NOMO-1 treated with DMSO at 0.1 percent for 48 hours (cell line): Measurements from ENCODE around the gene ESYT2.

Experiments used
- DNase-seq: peaks from one replicate; lab custom pipeline; 2025; ENCODE audit not compliant: unreplicated experiment; lab: John Stamatoyannopoulos, UW

ESYT2 gene

DNA sequence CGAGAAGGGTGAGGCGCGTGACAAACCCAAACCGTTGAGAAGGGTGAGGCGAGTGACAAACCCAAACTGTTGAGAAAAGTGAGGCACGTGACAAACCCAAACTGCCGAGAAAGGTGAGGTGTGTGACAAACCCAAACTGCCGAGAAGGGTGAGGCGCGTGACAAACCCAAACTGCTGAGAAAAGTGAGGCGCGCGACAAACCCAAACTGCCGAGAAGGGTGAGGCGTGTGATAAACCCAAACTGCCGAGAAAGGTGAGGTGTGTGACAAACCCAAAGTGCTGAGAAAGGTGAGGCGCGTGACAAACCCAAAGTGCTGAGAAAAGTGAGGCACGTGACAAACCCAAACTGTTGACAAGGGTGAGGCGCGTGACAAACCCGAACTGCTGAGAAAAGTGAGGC is 25.0 kb downstream of the ESYT2 start:
- DNase-seq, result no peak

DNA sequence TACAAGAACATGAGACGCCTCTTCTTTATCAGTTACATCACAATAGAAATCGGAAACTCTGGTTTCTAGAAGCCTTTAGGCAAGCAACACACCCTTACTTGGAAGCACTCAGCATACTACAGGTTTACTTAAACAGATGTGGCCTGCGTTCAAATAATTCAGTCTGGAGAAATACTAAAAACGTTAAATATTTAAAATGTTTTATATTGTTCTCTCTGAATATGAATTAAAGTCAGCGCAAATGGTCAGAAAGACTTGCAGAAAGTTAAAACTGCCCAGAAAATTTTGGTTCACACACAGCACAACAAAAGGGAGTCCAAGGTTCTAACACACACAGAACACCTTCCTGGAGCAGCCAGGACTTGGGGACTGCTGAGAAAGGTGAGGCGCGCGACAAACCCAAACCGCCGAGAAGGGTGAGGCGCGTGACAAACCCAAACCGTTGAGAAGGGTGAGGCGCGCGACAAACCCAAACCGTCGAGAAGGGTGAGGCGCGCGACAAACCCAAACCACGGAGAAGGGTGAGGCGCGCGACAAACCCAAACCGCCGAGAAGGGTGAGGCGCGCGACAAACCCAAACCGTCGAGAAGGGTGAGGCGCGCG is 25.8 kb downstream of the ESYT2 start:
- no peak for DNase-seq

DNA sequence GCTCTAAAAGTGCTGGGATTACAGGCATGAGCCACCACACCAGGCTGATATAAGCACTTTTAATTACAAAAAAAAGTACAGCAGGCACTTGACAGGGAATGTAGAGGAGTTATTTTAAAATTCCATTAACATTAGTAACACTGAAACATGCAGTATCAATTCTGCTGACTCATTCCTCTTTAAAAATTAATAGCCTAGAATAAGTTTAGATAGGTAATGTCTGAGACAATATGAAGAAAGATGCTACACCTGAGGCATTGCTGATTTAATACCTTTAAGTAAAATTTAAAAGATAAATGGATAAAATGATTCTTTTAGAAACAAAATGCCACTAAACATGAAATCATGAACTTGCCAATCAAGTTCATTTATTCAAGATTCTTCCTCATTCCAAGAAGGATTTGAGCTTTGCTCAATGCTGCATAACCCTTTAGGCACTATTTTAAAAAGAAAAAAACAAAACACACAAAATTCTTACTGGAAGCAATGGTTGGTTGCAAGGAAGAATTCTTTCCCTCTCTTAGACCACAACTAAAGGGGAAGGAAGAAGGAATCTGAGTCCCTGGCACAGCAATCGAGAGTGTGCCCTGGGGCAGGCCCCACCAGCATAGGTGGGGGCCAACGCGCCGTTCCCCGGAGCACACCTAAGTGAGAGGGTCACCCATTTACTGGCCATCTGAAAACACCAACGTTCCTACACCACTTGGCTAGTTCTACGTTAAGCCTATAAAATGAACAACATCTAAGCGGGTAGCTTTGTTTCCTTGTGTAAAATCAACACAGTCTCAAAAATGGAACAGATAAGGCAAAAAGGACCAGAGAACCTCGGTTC is 26.6 kb downstream of the ESYT2 start:
- no peak for DNase-seq

DNA sequence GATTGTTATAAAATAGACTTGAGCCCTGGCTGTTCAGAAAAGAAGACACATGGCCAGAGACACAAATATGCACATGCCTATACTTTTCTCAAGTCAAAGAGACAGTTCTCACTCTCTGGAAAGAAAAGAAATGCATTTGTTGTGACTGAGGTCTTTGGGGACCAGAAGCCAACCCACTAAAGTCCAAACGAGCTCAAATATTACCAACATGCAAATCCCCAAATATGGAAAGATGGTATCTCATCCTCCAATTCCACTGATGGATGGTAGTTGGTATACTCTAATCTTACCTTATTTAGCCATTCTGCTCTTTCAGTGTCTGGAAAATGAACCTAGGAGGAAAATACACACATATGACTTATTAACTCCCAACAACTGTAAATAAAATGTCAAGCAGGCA is 30.6 kb downstream of the ESYT2 start:
- DNase-seq, result no peak

DNA sequence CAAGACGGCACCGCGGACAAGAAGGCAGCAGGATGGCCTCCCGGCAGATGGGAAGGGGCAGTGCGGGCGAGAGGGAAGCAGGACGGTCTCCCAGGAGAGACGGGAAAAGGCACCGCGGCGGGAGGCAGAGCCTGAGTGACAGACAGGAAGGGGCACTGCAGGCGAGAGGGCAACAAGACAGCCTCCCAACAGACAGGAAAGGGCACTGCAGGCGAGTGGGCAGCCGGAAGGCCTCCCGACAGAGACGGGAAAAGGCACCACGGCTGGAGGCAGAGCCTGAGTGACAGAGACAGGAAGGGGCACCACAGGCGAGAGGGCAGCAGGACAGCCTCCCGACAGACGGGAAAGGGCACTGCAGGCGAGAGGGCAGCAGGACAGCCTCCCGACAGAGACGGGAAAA is 32.6 kb downstream of the ESYT2 start:
- DNase-seq, result no peak

- no peak for DNase-seq
These were observed 34.0 kb downstream of the ESYT2 start for GRCh38 chr7:158795272-158795671.

DNA sequence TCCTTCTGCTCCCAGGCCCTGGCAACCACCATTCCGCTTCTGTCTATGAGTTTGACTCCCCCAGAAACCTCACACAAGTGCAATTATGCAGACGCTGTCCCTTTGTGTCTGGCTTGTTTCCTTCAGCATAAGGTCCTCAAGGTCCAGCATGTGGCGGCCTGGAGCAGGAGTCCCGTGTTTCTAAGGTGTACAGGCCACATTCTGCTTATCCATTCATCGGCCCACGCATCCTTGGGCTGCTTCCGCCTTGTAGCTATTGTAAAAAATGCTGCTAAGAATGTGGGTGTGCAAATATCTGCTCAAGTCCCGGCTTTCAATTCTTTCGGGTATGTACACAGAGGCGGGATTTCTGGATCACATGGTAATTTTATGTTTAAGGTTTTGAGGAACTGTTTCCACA is 38.2 kb downstream of the ESYT2 start:
- DNase-seq, result no peak

DNA sequence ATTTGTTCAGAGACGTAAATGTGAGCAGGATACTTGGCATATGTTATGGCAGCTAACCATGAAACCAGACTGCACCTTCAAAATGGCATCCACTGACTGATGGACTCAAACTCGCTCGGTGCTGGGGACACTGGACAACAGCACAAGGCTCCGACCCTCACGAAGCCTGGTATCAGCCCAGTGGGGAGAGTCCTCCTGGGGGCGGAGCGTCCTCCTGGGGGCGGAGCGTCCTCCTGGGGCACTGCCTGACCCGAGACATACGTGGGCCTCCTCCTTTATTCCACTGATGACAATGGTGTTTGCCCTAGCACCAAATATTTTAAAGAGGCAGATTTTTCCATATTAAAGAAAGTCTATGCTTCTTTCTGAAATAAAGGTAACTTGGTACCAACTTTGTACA is 39.5 kb downstream of the ESYT2 start:
- no peak for DNase-seq

DNA sequence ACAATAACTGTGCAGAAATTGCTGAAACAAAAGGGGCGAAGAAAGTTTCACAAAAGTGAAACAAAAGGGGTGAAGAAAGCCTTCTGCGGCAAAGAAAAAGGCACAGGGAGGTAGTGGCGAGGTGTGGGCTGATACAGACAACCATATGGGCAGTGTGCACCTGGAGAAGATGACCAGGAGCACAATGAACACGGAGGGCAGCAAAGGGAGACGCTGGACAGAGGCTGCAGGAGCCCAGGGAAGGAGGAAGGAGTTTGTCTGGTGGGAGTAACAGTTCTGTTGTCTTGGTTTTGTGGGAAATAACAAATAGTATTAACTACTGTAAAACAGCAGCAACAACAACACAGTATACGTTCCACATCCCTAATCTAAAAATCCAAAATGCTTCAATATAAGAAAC is 42.4 kb downstream of the ESYT2 start:
- DNase-seq, result no peak

- DNase-seq, result no peak
These were observed 45.0 kb downstream of the ESYT2 start for GRCh38 chr7:158784270-158784669.

DNA sequence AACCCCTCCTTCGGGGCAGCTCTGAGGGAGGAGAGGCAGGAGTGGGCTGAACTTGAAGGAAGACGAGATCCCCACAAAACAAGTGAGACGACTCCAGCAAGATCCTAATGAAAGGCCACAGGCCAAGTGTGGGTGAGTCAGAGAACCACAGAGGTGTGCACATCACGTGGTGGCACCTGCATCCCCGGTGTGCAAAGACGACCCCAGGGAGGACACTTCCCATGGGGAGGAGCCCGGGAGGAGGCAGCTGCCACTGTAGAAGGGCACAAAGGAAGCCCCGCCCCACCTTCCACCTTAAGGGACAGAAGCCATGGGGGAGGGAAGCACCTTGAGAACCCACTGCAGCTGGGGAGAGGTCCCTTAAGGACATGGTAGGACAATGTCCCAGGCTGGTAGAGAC is 45.7 kb downstream of the ESYT2 start:
- no peak for DNase-seq

DNA sequence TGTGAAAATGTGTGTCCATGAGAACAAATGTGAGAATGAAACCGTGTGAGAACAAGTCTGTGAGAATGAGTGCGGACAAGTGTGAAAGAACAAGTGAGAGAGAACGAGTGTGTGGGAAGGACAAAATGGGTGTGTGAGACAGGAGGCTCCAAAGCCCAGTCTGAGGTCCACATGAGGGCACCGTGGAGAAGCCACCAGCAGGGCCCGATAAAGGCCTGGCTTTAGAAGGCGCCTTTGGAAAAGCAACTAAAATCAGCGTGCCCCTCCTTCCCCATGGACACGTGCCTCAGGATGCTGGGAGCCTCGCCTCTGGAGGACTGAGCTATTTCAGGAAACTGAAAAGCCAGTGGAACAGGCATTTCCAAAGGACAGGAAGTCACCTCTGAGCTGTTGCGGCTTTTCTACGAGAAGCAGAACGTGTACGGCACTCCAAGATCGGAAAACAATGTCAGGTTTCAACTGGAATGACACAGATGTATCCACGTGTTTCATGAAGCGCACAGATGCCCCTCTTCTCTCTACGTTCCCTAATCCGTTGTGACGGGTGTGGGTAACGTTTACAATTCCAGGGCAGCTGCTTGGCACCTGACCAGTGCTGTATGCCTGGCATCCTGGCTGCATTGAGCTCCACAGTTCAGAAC is 46.4 kb downstream of the ESYT2 start:
- no peak for DNase-seq

- no peak for DNase-seq
These were observed 47.2 kb downstream of the ESYT2 start for GRCh38 chr7:158781974-158782664.

DNA sequence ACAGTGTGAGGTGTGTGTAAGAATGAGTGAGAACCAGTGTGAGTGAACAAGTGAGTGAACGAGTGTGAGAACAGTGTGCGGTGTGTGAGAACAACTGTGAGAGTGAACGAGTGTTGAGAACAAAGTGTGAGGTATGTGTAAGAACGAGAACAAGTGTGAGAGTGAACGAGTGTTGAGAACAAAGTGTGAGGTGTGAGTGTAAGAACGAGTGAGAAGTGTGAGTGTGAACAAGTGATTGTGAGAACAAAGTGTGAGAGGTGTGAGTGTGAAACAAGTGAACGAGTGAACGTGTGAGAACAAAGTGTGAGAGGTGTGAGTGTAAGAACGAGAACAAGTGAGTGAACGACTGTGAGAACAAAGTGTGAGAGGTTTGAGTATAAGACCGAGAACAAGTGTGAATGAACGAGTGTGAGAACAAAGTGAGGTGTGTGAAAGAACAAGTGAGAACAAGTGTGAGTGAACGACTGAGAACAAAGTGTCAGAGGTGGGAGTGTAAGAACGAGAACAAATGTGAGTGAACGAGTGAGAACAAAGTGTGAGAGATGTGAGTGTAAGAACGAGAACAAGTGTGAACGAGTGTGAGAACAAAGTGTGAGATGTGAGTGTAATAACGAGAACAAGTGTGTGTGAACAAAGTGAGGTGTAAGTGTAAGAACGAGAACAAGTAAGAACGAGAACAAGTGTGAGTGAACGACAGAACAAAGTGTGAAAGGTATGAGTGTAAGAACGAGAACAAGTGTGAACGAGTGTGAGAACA is 47.9 kb downstream of the ESYT2 start:
- DNase-seq, result no peak

GRCh38 chr7:158779061-158780000 is 50.0 kb downstream of the ESYT2 start:
- DNase-seq, result no peak

DNA sequence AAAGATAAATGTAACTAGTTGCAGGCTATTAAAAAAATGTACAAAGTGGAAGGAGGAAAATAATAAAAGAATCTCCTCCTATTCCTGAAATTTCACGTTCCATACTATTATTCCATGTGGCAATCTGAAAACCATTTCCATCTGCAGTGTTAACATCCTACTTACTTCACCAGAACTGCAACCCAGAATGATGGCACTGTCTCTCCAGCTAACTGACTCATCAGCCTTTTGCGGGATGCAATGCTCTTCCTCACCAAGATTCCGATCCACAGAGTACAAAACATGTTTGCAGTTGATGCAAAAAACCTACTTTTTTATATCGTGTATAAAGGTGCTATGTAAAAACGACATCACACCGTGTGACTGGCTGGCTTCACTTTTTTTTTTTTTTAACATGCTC is 50.8 kb downstream of the ESYT2 start:
- DNase-seq, result no peak

DNA sequence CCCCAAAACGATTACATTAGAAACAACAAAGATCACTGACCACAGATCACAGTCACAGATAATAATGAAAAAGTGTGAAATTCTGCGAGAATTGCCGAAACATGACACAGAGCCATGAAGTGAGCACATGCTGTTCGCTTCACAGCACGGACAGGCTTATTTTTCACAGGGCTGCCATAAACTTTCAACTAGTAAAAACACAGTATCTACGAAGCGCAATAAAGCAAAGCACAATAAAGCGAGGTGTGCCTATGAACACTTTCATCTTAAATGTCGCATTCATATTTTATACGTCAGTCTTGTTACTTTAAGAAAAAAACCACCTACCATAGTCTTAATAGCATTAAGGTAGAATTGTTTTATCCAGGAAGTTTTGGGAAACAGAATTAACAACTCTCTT is 51.5 kb downstream of the ESYT2 start:
- no peak for DNase-seq

DNA sequence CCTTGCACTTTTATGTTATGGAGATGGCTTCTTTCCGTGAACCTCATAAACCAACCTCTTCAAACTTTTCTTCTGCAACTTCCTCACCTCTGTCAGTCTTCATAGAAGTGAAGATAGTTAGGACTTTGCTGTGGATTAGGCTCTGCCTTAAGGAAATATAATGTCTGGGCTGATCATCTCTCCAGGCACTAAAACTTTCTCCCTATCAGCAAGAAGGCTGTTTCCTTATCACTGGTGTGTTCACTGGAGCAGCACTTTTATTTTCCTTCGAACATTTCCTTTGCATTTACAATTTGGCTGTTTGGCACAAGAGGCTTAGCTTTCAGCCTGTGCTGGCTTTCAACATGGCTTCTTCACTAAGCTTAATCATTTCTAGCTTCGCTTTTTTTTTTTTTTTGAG is 52.8 kb downstream of the ESYT2 start:
- no peak for DNase-seq

GRCh38 chr7:158774952-158775351 is 54.4 kb downstream of the ESYT2 start:
- DNase-seq, result no peak

- no peak for DNase-seq
These were observed 56.4 kb downstream of the ESYT2 start for GRCh38 chr7:158772916-158773315.
